Keratinocyte (primary cell): ENCODE data around the gene PCCB. TPM values are rescaled to one million over a fixed set of nuclear protein-coding genes. Genes with fewer than 3 reads are reported as not detected.

Source experiments
- DNase-seq: peaks from one replicate; pipeline ENCODE4 v3.0.0-alpha.2; 2011; ENCODE audit warnings: low read depth, missing footprints, low spot score
- FAIRE-seq: peaks from 2 replicates; lab custom pipeline; 2011; peaks lifted over from hg19 to GRCh38; lab: Jason Lieb, UNC
- H2AFZ ChIP-seq: 2 replicates; pipeline ENCODE4 v1.6.0; 2012; ENCODE audit warnings: low read length, control low read depth, inconsistent platforms; ENCODE audit not compliant: control insufficient read depth
- H3K27ac ChIP-seq: 2 replicates; pipeline ENCODE4 v1.5.1; 2011; ENCODE audit warnings: low read length; ENCODE audit not compliant: control insufficient read depth, insufficient read depth
- H3K27me3 ChIP-seq: 3 replicates; pipeline ENCODE4 v1.6.0; 2011; ENCODE audit warnings: low read length; ENCODE audit not compliant: control insufficient read depth, insufficient read depth; ENCODE audit errors: extremely low read depth
- H3K36me3 ChIP-seq, 2 experiments: 2 replicates in 1 of 2; 3 replicates in 1 of 2; pipeline ENCODE4 v1.5.1; 2011; ENCODE audit warnings: low read length in 2 of 2, mild to moderate bottlenecking in 1 of 2; ENCODE audit not compliant: control insufficient read depth in 2 of 2, insufficient read depth in 2 of 2; ENCODE audit errors: extremely low read depth in 1 of 2
- H3K4me1 ChIP-seq: 3 replicates; pipeline ENCODE4 v1.5.1; 2011; ENCODE audit warnings: low read length; ENCODE audit not compliant: control insufficient read depth, insufficient read depth; ENCODE audit errors: extremely low read depth
- H3K4me2 ChIP-seq: 3 replicates; pipeline ENCODE4 v1.6.0; 2011; ENCODE audit warnings: low read depth, low read length; ENCODE audit not compliant: control insufficient read depth, insufficient read depth; ENCODE audit errors: extremely low read depth
- H3K4me3 ChIP-seq, 3 experiments: fragments of 200-600 bp in 1 of 3; sonication (generic) in 1 of 3; 2 replicates in 2 of 3; 3 replicates in 1 of 3; pipeline ENCODE4 v1.5.1; 2011 to 2016; ENCODE audit warnings: low read length in 3 of 3, mild to moderate bottlenecking in 3 of 3, control low read depth in 2 of 3, inconsistent platforms in 1 of 3, low read depth in 1 of 3, mixed read lengths in 1 of 3, mixed run types in 1 of 3, moderate library complexity in 1 of 3; ENCODE audit not compliant: control insufficient read depth in 2 of 3, insufficient read depth in 2 of 3; ENCODE audit errors: extremely low read depth in 1 of 3
- H3K79me2 ChIP-seq: 2 replicates; pipeline ENCODE4 v1.6.0; 2012; ENCODE audit warnings: low read length; ENCODE audit not compliant: control insufficient read depth, insufficient read depth
- H3K9ac ChIP-seq: 3 replicates; pipeline ENCODE4 v1.6.0; 2011; ENCODE audit warnings: low read length; ENCODE audit not compliant: control insufficient read depth, insufficient read depth; ENCODE audit errors: extremely low read depth
- H3K9me1 ChIP-seq: 3 replicates; pipeline ENCODE4 v1.6.0; 2011; ENCODE audit warnings: low read length; ENCODE audit not compliant: control insufficient read depth, insufficient read depth; ENCODE audit errors: extremely low read depth
- H3K9me3 ChIP-seq: 2 replicates; pipeline ENCODE4 v1.5.1; 2012; ENCODE audit warnings: low read depth, low read length; ENCODE audit not compliant: control insufficient read depth
- H4K20me1 ChIP-seq: 3 replicates; pipeline ENCODE4 v1.6.0; 2011; ENCODE audit warnings: low read length; ENCODE audit not compliant: control insufficient read depth, insufficient read depth; ENCODE audit errors: extremely low read depth
- EZH2 ChIP-seq: IDR thresholded peaks from one replicate; pipeline ENCODE4 v1.6.1; 2012; ENCODE audit warnings: inconsistent platforms, mild to moderate bottlenecking, low read length, moderate library complexity
- dilution Hi-C: fragments of 300-500 bp; cut with MboI; formaldehyde crosslinking; loops from one replicate; pipeline ENCODE4 v1.7.0; 2020; ENCODE audit warnings: low sequenced_read_pairs; ENCODE audit not compliant: extremely low pct_ligation_motif_present
- polyA plus RNA-seq, 5 experiments: library from polyadenylated mRNA; depleted of rRNA in 3 of 5; stranded (reverse) in 3 of 5; stranded (forward) in 1 of 5; unstranded in 1 of 5; fragments of >200 nt; gene quantifications; 1 replicate in 1 of 5; 2 replicates in 3 of 5; 3 replicates in 1 of 5; pipeline versions ENCODE4 v1.2.1 to v1.2.3, GENCODE V29; 2011 to 2012; ENCODE audit warnings: missing spikeins in 2 of 5, low read depth in 1 of 5, low replicate concordance in 1 of 5
- TF ChIP-seq, protein P1 (sequence below), 3 experiments: IDR thresholded peaks in 1 of 3; conservative IDR thresholded peaks in 1 of 3; optimal IDR thresholded peaks in 1 of 3; 2 replicates in 2 of 3; 3 replicates in 1 of 3; pipeline versions ENCODE3 to v1.5.1; 2011; ENCODE audit warnings: low read length in 3 of 3, mild to moderate bottlenecking in 3 of 3, moderate library complexity in 2 of 3, control low read depth in 1 of 3, inconsistent platforms in 1 of 3; ENCODE audit not compliant: insufficient read depth in 2 of 3; ENCODE audit errors: extremely low read depth in 1 of 3

Gene PCCB
- polyA plus RNA-seq, 1 donor (not counting 4 experiments of a cell fraction or from before 2014, with no cell fraction given): 46.9 TPM

DNA sequence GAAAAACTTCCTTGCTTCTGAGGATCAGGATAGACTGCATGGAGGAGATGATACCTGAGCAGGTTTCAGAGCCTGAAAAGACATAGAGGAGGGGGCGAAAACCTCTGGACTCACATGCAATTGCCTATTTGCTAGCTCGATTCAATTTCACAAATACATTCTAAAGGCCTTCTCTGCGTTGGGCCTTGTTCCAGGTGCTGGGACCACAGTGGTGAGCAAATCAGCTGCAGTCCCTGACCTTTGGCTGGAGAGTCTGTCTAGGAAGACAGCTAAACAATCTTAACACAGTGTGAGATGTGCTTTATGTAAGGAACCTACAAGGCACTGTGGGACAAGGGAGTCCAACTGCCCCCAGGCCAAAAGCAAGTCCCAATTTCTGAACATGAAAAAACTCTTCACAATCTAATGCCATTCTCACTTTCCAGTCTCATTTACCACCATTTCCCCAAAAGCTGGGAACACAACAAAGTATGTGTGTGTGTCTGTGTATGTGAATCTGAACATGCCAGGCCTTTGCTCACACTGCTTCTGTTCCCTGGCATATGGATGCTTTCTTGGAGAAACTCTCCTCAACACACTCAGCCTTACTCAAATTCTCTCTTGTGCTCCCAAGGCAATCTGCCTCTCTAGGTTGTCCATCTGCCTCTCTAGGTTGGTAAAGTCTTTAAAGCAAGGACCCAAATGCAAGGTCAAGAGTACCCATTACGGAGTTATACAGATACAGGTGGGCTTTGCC lies 2.1 kb upstream of the PCCB start:
- Histone ChIP-seq H3K27ac (no peak overlapping the region), H3K4me3 (no peak overlapping the region), H3K79me2 (peaks cover 9% of the 10 kb centered on the region), H3K4me1 (peaks cover 15% of the 10 kb centered on the region), H3K9ac (no peak overlapping the region), H3K36me3 (no peaks in the 10 kb centered on the region), H4K20me1 (no peaks in the 10 kb centered on the region), H3K9me3 (no peaks in the 10 kb centered on the region), H2AFZ (no peak overlapping the region), H3K4me2 (no peak overlapping the region), H3K9me1 (no peaks in the 10 kb centered on the region), H3K27me3 (no peaks in the 10 kb centered on the region)
- DNase-seq (no peak), FAIRE-seq (no peak)
- dilution Hi-C loops: no loop called here
- TF ChIP-seq, protein P1, sequence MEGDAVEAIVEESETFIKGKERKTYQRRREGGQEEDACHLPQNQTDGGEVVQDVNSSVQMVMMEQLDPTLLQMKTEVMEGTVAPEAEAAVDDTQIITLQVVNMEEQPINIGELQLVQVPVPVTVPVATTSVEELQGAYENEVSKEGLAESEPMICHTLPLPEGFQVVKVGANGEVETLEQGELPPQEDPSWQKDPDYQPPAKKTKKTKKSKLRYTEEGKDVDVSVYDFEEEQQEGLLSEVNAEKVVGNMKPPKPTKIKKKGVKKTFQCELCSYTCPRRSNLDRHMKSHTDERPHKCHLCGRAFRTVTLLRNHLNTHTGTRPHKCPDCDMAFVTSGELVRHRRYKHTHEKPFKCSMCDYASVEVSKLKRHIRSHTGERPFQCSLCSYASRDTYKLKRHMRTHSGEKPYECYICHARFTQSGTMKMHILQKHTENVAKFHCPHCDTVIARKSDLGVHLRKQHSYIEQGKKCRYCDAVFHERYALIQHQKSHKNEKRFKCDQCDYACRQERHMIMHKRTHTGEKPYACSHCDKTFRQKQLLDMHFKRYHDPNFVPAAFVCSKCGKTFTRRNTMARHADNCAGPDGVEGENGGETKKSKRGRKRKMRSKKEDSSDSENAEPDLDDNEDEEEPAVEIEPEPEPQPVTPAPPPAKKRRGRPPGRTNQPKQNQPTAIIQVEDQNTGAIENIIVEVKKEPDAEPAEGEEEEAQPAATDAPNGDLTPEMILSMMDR (optimal IDR thresholded peaks at IDR 0.05 in 1 of 3, IDR thresholded peaks at IDR 0.05 in 1 of 3, conservative IDR thresholded peaks at IDR 0.05 in 1 of 3; ENCODE audit: extremely low read depth in 1 of 3, insufficient read depth in 2 of 3, low read length in 3 of 3): no peak

DNA sequence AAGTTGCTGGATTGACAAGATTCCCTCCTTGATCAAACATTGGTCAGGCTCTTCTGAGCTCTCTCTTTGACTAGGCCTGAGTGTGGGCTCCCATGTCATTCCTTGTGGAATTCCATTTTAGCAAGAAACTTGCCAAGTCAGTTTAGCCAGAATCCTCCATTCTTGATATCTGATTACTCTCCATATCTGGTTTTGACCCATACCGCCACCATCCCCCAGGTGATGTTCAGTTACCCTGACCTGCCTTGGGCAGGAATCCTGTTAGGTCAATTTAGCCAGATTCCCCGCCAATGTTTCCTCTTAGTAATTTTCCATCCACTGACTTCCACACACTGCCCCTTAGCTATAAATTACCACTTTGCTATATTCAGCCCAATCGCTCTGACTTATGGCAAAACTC lies 1.0 kb upstream of the PCCB start:
- DNase-seq (no peak), FAIRE-seq (no peak)
- H3K9me3 ChIP-seq: no peaks in the 10 kb centered on the region
- no peak for TF ChIP-seq EZH2
- TF ChIP-seq, protein P1 (optimal IDR thresholded peaks at IDR 0.05 in 1 of 3, IDR thresholded peaks at IDR 0.05 in 1 of 3, conservative IDR thresholded peaks at IDR 0.05 in 1 of 3; ENCODE audit: extremely low read depth in 1 of 3, insufficient read depth in 2 of 3, low read length in 3 of 3): no peak
- H3K79me2 ChIP-seq: peaks cover 15% of the 10 kb centered on the region
- H3K9me1 ChIP-seq: no peaks in the 10 kb centered on the region
- no peak overlapping the region for H3K9ac ChIP-seq
- H4K20me1 ChIP-seq: no peaks in the 10 kb centered on the region
- H3K27me3 ChIP-seq: no peaks in the 10 kb centered on the region
- H3K27ac ChIP-seq: no peak overlapping the region
- no peaks in the 10 kb centered on the region for H3K36me3 ChIP-seq
- H3K4me2 ChIP-seq: no peak overlapping the region
- no peak overlapping the region for H3K4me3 ChIP-seq
- H2AFZ ChIP-seq: no peak overlapping the region
- dilution Hi-C loops: no loop called here
- peaks cover 15% of the 10 kb centered on the region for H3K4me1 ChIP-seq
